IgD-negative memory B cell (primary cell): ENCODE data around the gene CTNNBL1. TPM values are rescaled to one million over a fixed set of nuclear protein-coding genes. Genes with fewer than 3 reads are reported as not detected.
"Not testable (repeated sequence)": the region's sequence is repeated elsewhere in the genome, so short reads cannot be mapped to it uniquely, and the experiment has no call there.

Experiments
- H3K27ac Mint-ChIP-seq, 3 donors: one replicate each; pipeline ENCODE4 v1.8.0; 2020 to 2022; ENCODE audit warnings: mild to moderate bottlenecking in 3 of 3, mixed read lengths in 3 of 3, moderate library complexity in 1 of 3
- H3K27me3 Mint-ChIP-seq: one replicate; pipeline ENCODE4 v1.8.0; 2021; ENCODE audit warnings: mixed read lengths
- H3K36me3 Mint-ChIP-seq: one replicate; pipeline ENCODE4 v1.8.0; 2020; ENCODE audit warnings: mild to moderate bottlenecking, mixed read lengths
- H3K4me1 Mint-ChIP-seq, 3 donors: one replicate each; pipeline ENCODE4 v1.8.0; 2020 to 2022; ENCODE audit warnings: mixed read lengths in 3 of 3, mild to moderate bottlenecking in 1 of 3
- H3K4me3 Mint-ChIP-seq, 4 donors: one replicate each; pipeline ENCODE4 v1.8.0; 2020 to 2022; ENCODE audit warnings: mild to moderate bottlenecking in 4 of 4, mixed read lengths in 4 of 4, moderate library complexity in 3 of 4
- H3K9me3 Mint-ChIP-seq, 3 donors: one replicate each; pipeline ENCODE4 v1.8.0; 2020 to 2021; ENCODE audit warnings: mixed read lengths in 3 of 3, mild to moderate bottlenecking in 1 of 3
- polyA plus RNA-seq: library from polyadenylated mRNA; unstranded; fragments of 300-500 nt; fragmentation: Illumina TruSeq; gene quantifications from one replicate; pipeline ENCODE4 v1.2.3, GENCODE V29; 2021

Gene CTNNBL1
- polyA plus RNA-seq, 1 donor from 2014 or later: 119 TPM

- Mint-ChIP-seq H3K4me3 (no peak overlapping the region), H3K27me3 (no peaks in the 10 kb centered on the region), H3K9me3 (no peaks in the 10 kb centered on the region), H3K36me3 (peaks cover 15% of the 10 kb centered on the region), H3K4me1 (peaks cover 0 to 19% (median 18%) of the 10 kb centered on the region in 3 donors), H3K27ac (no peak overlapping the region)
Observed at GRCh38 chr20:37852666-37853065, 158.8 kb downstream of the CTNNBL1 start.

- Mint-ChIP-seq H3K9me3 (no peaks in the 10 kb centered on the region), H3K27me3 (no peaks in the 10 kb centered on the region), H3K27ac (peak overlapping the region in 1 of 3 donors; percentile 50), H3K4me1 (peaks cover 0 to 19% (median 18%) of the 10 kb centered on the region in 3 donors), H3K36me3 (peaks cover 14% of the 10 kb centered on the region), H3K4me3 (peak overlapping the region in 1 of 4 donors; percentile 50)
Observed at GRCh38 chr20:37853823-37854375, 160.1 kb downstream of the CTNNBL1 start.

GRCh38 chr20:37856034-37856433, 162.2 kb downstream of the CTNNBL1 start:
- not testable (repeated sequence) for H3K9me3 Mint-ChIP-seq, H3K27me3 Mint-ChIP-seq, H3K4me3 Mint-ChIP-seq
- H3K36me3 Mint-ChIP-seq: peaks cover 18% of the 10 kb centered on the region
- H3K27ac Mint-ChIP-seq: peak overlapping the region in 1 of 3 donors; percentile 36
- H3K4me1 Mint-ChIP-seq: peaks cover 0 to 14% (median 13%) of the 10 kb centered on the region in 3 donors

GRCh38 chr20:37856932-37857660, 163.3 kb downstream of the CTNNBL1 start:
- H3K4me1 Mint-ChIP-seq: peaks cover 0 to 11% (median 6%) of the 10 kb centered on the region in 3 donors
- no peaks in the 10 kb centered on the region for H3K9me3 Mint-ChIP-seq
- H3K27me3 Mint-ChIP-seq: no peaks in the 10 kb centered on the region
- no peak overlapping the region for H3K27ac Mint-ChIP-seq
- no peak overlapping the region for H3K4me3 Mint-ChIP-seq
- peaks cover 18% of the 10 kb centered on the region for H3K36me3 Mint-ChIP-seq

GRCh38 chr20:37859406-37860171, 165.8 kb downstream of the CTNNBL1 start:
- Mint-ChIP-seq H3K36me3 (peaks cover 24% of the 10 kb centered on the region), H3K27me3 (no peaks in the 10 kb centered on the region), H3K4me3 (no peak overlapping the region), H3K4me1 (peaks cover 0 to 9% (median 1%) of the 10 kb centered on the region in 3 donors), H3K27ac (no peak overlapping the region), H3K9me3 (no peaks in the 10 kb centered on the region)

- H3K27ac Mint-ChIP-seq: peak overlapping the region in 2 of 3 donors; percentile 43 to 76
- H3K27me3 Mint-ChIP-seq: no peaks in the 10 kb centered on the region
- no peak overlapping the region for H3K4me3 Mint-ChIP-seq
- H3K9me3 Mint-ChIP-seq: no peaks in the 10 kb centered on the region
- peaks cover 0 to 4% (median 0%) of the 10 kb centered on the region in 3 donors for H3K4me1 Mint-ChIP-seq
- peaks cover 20% of the 10 kb centered on the region for H3K36me3 Mint-ChIP-seq
Observed at GRCh38 chr20:37863289-37863688, 169.5 kb downstream of the CTNNBL1 start.

GRCh38 chr20:37864298-37864697, 170.5 kb downstream of the CTNNBL1 start:
- peaks cover 0 to 4% (median 0%) of the 10 kb centered on the region in 3 donors for H3K4me1 Mint-ChIP-seq
- H3K36me3 Mint-ChIP-seq: peaks cover 17% of the 10 kb centered on the region
- H3K27me3 Mint-ChIP-seq: no peaks in the 10 kb centered on the region
- H3K4me3 Mint-ChIP-seq: no peak overlapping the region
- no peaks in the 10 kb centered on the region for H3K9me3 Mint-ChIP-seq
- no peak overlapping the region for H3K27ac Mint-ChIP-seq

- no peak overlapping the region for H3K4me3 Mint-ChIP-seq
- H3K9me3 Mint-ChIP-seq: no peaks in the 10 kb centered on the region
- H3K36me3 Mint-ChIP-seq: peaks cover 11% of the 10 kb centered on the region
- H3K27me3 Mint-ChIP-seq: no peaks in the 10 kb centered on the region
- no peak overlapping the region for H3K27ac Mint-ChIP-seq
- H3K4me1 Mint-ChIP-seq: peaks cover 0 to 4% (median 0%) of the 10 kb centered on the region in 3 donors
Observed at GRCh38 chr20:37866051-37866450, 172.2 kb downstream of the CTNNBL1 start.

GRCh38 chr20:37867289-37868195, 173.7 kb downstream of the CTNNBL1 start:
- no peaks in the 10 kb centered on the region for H3K9me3 Mint-ChIP-seq
- H3K27ac Mint-ChIP-seq: peak overlapping the region in 1 of 3 donors; percentile 22
- H3K4me3 Mint-ChIP-seq: no peak overlapping the region
- H3K27me3 Mint-ChIP-seq: no peaks in the 10 kb centered on the region
- peaks cover 11% of the 10 kb centered on the region for H3K36me3 Mint-ChIP-seq
- H3K4me1 Mint-ChIP-seq: peaks cover 0 to 4% (median 0%) of the 10 kb centered on the region in 3 donors

GRCh38 chr20:37868851-37869333, 175.1 kb downstream of the CTNNBL1 start:
- no peaks in the 10 kb centered on the region for H3K27me3 Mint-ChIP-seq
- no peaks in the 10 kb centered on the region for H3K4me1 Mint-ChIP-seq
- H3K36me3 Mint-ChIP-seq: peaks cover 14% of the 10 kb centered on the region
- no peaks in the 10 kb centered on the region for H3K9me3 Mint-ChIP-seq
- H3K4me3 Mint-ChIP-seq: no peak overlapping the region
- no peak overlapping the region for H3K27ac Mint-ChIP-seq

GRCh38 chr20:37869334-37869861, 175.6 kb downstream of the CTNNBL1 start:
- Mint-ChIP-seq H3K27me3 (no peaks in the 10 kb centered on the region), H3K27ac (no peak overlapping the region), H3K36me3 (peaks cover 19% of the 10 kb centered on the region), H3K4me1 (no peaks in the 10 kb centered on the region), H3K9me3 (no peaks in the 10 kb centered on the region), H3K4me3 (no peak overlapping the region)

GRCh38 chr20:37870294-37870693, 176.5 kb downstream of the CTNNBL1 start:
- Mint-ChIP-seq H3K4me1 (no peaks in the 10 kb centered on the region), H3K4me3 (no peak overlapping the region), H3K36me3 (peaks cover 18% of the 10 kb centered on the region), H3K9me3 (no peaks in the 10 kb centered on the region), H3K27ac (no peak overlapping the region), H3K27me3 (no peaks in the 10 kb centered on the region)

- H3K4me1 Mint-ChIP-seq: no peaks in the 10 kb centered on the region
- no peak overlapping the region for H3K27ac Mint-ChIP-seq
- H3K9me3 Mint-ChIP-seq: no peaks in the 10 kb centered on the region
- no peaks in the 10 kb centered on the region for H3K27me3 Mint-ChIP-seq
- H3K36me3 Mint-ChIP-seq: peaks cover 20% of the 10 kb centered on the region
- no peak overlapping the region for H3K4me3 Mint-ChIP-seq
Observed at GRCh38 chr20:37871751-37872150, 177.9 kb downstream of the CTNNBL1 start.

- Mint-ChIP-seq H3K27ac (no peak overlapping the region), H3K4me3 (no peak overlapping the region), H3K9me3 (no peaks in the 10 kb centered on the region), H3K27me3 (no peaks in the 10 kb centered on the region), H3K4me1 (no peaks in the 10 kb centered on the region), H3K36me3 (peaks cover 20% of the 10 kb centered on the region)
Observed at GRCh38 chr20:37872161-37872560, 178.3 kb downstream of the CTNNBL1 start.
